WTC11 (cell line): ENCODE measurements around the gene CLEC2B.

Source experiments
- NR2C2 ChIP-seq: sonication (generic); formaldehyde crosslinking; IDR thresholded peaks from 2 replicates; pipeline ENCODE4 v1.8.0; 2022; ENCODE audit warnings: mild to moderate bottlenecking, missing genetic modification reagents
- ZNF232 ChIP-seq: sonication (generic); formaldehyde crosslinking; IDR thresholded peaks from 2 replicates; pipeline ENCODE4 v1.8.0; 2022; ENCODE audit warnings: mild to moderate bottlenecking, missing genetic modification reagents
- ZNF317 ChIP-seq: sonication (generic); formaldehyde crosslinking; IDR thresholded peaks from 2 replicates; pipeline ENCODE4 v1.8.1; 2023; ENCODE audit warnings: low read depth, mild to moderate bottlenecking, moderate library complexity, missing genetic modification reagents, borderline replicate concordance
- TF ChIP-seq, protein P1 (sequence below): fragments of 200-600 bp; IDR thresholded peaks from 2 replicates; pipeline ENCODE4 v1.8.0; 2022; ENCODE audit warnings: antibody characterized with exemption

DNA sequence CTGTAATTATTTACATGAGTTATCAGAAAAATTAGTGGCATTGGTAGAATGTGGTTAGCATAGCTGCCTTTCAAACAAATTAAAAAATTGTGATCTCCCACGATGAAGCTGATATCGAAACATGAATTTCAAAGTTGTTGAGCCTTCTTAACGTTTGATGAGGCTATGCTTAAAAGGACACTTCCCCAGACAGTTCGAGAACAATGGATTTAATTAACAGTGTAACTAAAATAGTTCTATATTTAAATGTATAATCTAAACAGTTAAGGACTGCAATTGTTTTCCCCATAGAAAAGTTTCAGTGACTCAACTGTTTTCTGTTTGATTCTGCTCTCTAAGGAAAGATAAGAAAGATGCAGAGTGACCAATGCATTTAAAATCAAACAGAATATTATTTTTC lies 1.6 kb downstream of the CLEC2B start:
- TF ChIP-seq ZNF317 (CRISPR knock-in tag) (no peak), ZNF232 (CRISPR knock-in tag) (no peak), NR2C2 (no peak)
- TF ChIP-seq, protein P1, sequence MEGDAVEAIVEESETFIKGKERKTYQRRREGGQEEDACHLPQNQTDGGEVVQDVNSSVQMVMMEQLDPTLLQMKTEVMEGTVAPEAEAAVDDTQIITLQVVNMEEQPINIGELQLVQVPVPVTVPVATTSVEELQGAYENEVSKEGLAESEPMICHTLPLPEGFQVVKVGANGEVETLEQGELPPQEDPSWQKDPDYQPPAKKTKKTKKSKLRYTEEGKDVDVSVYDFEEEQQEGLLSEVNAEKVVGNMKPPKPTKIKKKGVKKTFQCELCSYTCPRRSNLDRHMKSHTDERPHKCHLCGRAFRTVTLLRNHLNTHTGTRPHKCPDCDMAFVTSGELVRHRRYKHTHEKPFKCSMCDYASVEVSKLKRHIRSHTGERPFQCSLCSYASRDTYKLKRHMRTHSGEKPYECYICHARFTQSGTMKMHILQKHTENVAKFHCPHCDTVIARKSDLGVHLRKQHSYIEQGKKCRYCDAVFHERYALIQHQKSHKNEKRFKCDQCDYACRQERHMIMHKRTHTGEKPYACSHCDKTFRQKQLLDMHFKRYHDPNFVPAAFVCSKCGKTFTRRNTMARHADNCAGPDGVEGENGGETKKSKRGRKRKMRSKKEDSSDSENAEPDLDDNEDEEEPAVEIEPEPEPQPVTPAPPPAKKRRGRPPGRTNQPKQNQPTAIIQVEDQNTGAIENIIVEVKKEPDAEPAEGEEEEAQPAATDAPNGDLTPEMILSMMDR, result no peak
